Body of pancreas (tissue), 4 donors: ENCODE results near the gene DHX35. TPM values are rescaled to one million over a fixed set of nuclear protein-coding genes. Genes with fewer than 3 reads are reported as not detected.

Source experiments
- ATAC-seq: fragments of 150-250 bp; one replicate; pipeline ENCODE4 v1.9.1; 2016
- DNase-seq, 4 donors: peaks; one replicate each; pipeline ENCODE4 v3.0.0-alpha.2; 2019
- H3K27ac ChIP-seq, 4 donors: fragments of 200-600 bp; sonication (generic); 1 replicate in 3 of 4; 2 replicates in 1 of 4; pipeline versions ENCODE4 v1.5.1 to v1.6.1; 2016 to 2019; ENCODE audit warnings: mild to moderate bottlenecking in 1 of 4, mixed read lengths in 1 of 4, moderate library complexity in 1 of 4
- H3K27me3 ChIP-seq, 2 donors: fragments of 200-600 bp; sonication (generic); one replicate each; pipeline ENCODE4 v1.6.0; 2016; ENCODE audit warnings: mild to moderate bottlenecking in 1 of 2
- H3K36me3 ChIP-seq, 2 donors: fragments of 200-600 bp; sonication (generic); replicated peaks in 1 of 2; 2 replicates each; pipeline ENCODE4 v1.5.1; 2016; ENCODE audit warnings: low read depth in 2 of 2; ENCODE audit not compliant: insufficient read depth in 1 of 2
- H3K4me1 ChIP-seq: fragments of 200-600 bp; sonication (generic); one replicate; pipeline ENCODE4 v1.6.0; 2016
- H3K4me3 ChIP-seq, 2 donors: fragments of 200-600 bp; sonication (generic); 1 replicate in 1 of 2; 2 replicates in 1 of 2; pipeline ENCODE4 v1.5.1; 2016 to 2019
- H3K9me3 ChIP-seq, 3 donors: fragments of 200-600 bp; sonication (generic); 1 replicate in 2 of 3; 2 replicates in 1 of 3; pipeline ENCODE4 v1.5.1; 2016
- CTCF ChIP-seq, 7 experiments: fragments of 450-650 bp in 4 of 7; fragments of 200-600 bp in 3 of 7; sonication (generic) in 3 of 7; IDR thresholded peaks; one replicate each; pipeline ENCODE4 v1.5.1; 2016 to 2019; ENCODE audit warnings: antibody characterized with exemption in 7 of 7
- POLR2A ChIP-seq, 3 donors: fragments of 450-650 bp; IDR thresholded peaks; one replicate each; pipeline ENCODE4 v1.6.1; 2016; ENCODE audit warnings: antibody characterized with exemption in 3 of 3, mild to moderate bottlenecking in 2 of 3
- WGBS, 2 donors: methylation state at CpG; one replicate each; pipeline ENCODE4 v1.1.5; 2017; 5-methylcytosine and 5-hydroxymethylcytosine counted together
- intact Hi-C: fragments of 100-400 bp; cut with DNase I; formaldehyde crosslinking; loops from one replicate; pipeline ENCODE4 v1.15.1; 2023
- total RNA-seq, 2 donors: library from RNA; depleted of rRNA; stranded (reverse); fragments of >200 nt; gene quantifications; one replicate each; pipeline ENCODE4 v1.1.0, GENCODE V29; 2016

The DHX35 gene
- total RNA-seq, 2 donors from 2014 or later: 6.9 to 7.3 TPM

GRCh38 chr20:38937978-38938473 lies 24.1 kb upstream of the DHX35 start:
- DNase-seq: no peak
- ATAC-seq: no peak
- WGBS, 2 donors: 81 to 84% methylated on average over 7 of the region's 7 CpGs
- no peak overlapping the region for H3K27ac ChIP-seq
- TF ChIP-seq POLR2A (IDR thresholded peaks at IDR 0.05): no peak
- no peak for TF ChIP-seq CTCF (IDR thresholded peaks at IDR 0.05)
- no peaks in the 10 kb centered on the region for H3K4me1 ChIP-seq
- H3K9me3 ChIP-seq: no peaks in the 10 kb centered on the region
- H3K36me3 ChIP-seq: no peaks in the 10 kb centered on the region
- no peaks in the 10 kb centered on the region for H3K27me3 ChIP-seq
- no peak overlapping the region for H3K4me3 ChIP-seq
- intact Hi-C loops: no loop called here

GRCh38 chr20:38939686-38940085 lies 22.5 kb upstream of the DHX35 start:
- no peaks in the 10 kb centered on the region for H3K36me3 ChIP-seq
- no peak for TF ChIP-seq CTCF (IDR thresholded peaks at IDR 0.05)
- no peak for TF ChIP-seq POLR2A (IDR thresholded peaks at IDR 0.05)
- intact Hi-C loops: no loop called here

GRCh38 chr20:38940644-38941043 lies 21.5 kb upstream of the DHX35 start:
- TF ChIP-seq POLR2A (IDR thresholded peaks at IDR 0.05) (no peak), CTCF (IDR thresholded peaks at IDR 0.05) (no peak)
- no peak for DNase-seq
- no peaks in the 10 kb centered on the region for H3K27me3 ChIP-seq
- intact Hi-C loops: no loop called here
- WGBS, 2 donors: 90 to 93% methylated on average over 5 of the region's 5 CpGs
- H3K36me3 ChIP-seq: no peaks in the 10 kb centered on the region
- no peaks in the 10 kb centered on the region for H3K9me3 ChIP-seq
- H3K4me1 ChIP-seq: no peaks in the 10 kb centered on the region
- no peak overlapping the region for H3K27ac ChIP-seq
- no peak overlapping the region for H3K4me3 ChIP-seq
- no peak for ATAC-seq

More at GRCh38 chr20:38939686-38940085, 22.5 kb upstream of the DHX35 start:
- no peak for ATAC-seq
- no peaks in the 10 kb centered on the region for H3K27me3 ChIP-seq
- no peaks in the 10 kb centered on the region for H3K4me1 ChIP-seq
- WGBS, 2 donors: 82 to 100% methylated on average over 2 of the region's 2 CpGs
- H3K9me3 ChIP-seq: no peaks in the 10 kb centered on the region
- no peak for DNase-seq
- no peak overlapping the region for H3K4me3 ChIP-seq
- no peak overlapping the region for H3K27ac ChIP-seq

- TF ChIP-seq CTCF (IDR thresholded peaks at IDR 0.05) (no peak), POLR2A (IDR thresholded peaks at IDR 0.05) (no peak)
- no peaks in the 10 kb centered on the region for H3K27me3 ChIP-seq
- no peaks in the 10 kb centered on the region for H3K36me3 ChIP-seq
- H3K9me3 ChIP-seq: no peaks in the 10 kb centered on the region
- H3K4me3 ChIP-seq: no peak overlapping the region
- DNase-seq (no peak), ATAC-seq (no peak)
- WGBS, 2 donors: 91 to 92% methylated on average over 5 of the region's 5 CpGs
- intact Hi-C loops: no loop called here
- no peak overlapping the region for H3K27ac ChIP-seq
- H3K4me1 ChIP-seq: no peaks in the 10 kb centered on the region
Observed at GRCh38 chr20:38941726-38942389, 20.3 kb upstream of the DHX35 start.

GRCh38 chr20:38945012-38945411 lies 17.1 kb upstream of the DHX35 start:
- ATAC-seq (no peak), DNase-seq (no peak)
- H3K9me3 ChIP-seq: no peaks in the 10 kb centered on the region
- no peaks in the 10 kb centered on the region for H3K27me3 ChIP-seq
- H3K4me1 ChIP-seq: no peaks in the 10 kb centered on the region
- no peaks in the 10 kb centered on the region for H3K36me3 ChIP-seq
- no peak overlapping the region for H3K27ac ChIP-seq
- TF ChIP-seq CTCF (IDR thresholded peaks at IDR 0.05) (no peak), POLR2A (IDR thresholded peaks at IDR 0.05) (no peak)
- no peak overlapping the region for H3K4me3 ChIP-seq
- 64 to 83% methylated on average over 3 of the region's 3 CpGs for WGBS, 2 donors
- intact Hi-C loops: no loop called here
